NCI-H526 treated with DMSO at 0.1 percent for 48 hours (cell line): Measurements from ENCODE around the gene KLF1.

Experiments used
- DNase-seq: peaks from one replicate; lab custom pipeline; 2025; lab: John Stamatoyannopoulos, UW

KLF1 gene

GRCh38 chr19:12838182-12838885, 48.7 kb downstream of the KLF1 start, which contains the start of gene MAST1:
MAST1 (plus strand) TSS chr19:12838515; CDS start chr19:12838573, 58 bp downstream.
- no peak for DNase-seq

GRCh38 chr19:12837225-12837624, 49.8 kb downstream of the KLF1 start:
- DNase-seq = no peak

- DNase-seq = no peak
Observed at GRCh38 chr19:12836529-12836863, 50.5 kb downstream of the KLF1 start.

DNA sequence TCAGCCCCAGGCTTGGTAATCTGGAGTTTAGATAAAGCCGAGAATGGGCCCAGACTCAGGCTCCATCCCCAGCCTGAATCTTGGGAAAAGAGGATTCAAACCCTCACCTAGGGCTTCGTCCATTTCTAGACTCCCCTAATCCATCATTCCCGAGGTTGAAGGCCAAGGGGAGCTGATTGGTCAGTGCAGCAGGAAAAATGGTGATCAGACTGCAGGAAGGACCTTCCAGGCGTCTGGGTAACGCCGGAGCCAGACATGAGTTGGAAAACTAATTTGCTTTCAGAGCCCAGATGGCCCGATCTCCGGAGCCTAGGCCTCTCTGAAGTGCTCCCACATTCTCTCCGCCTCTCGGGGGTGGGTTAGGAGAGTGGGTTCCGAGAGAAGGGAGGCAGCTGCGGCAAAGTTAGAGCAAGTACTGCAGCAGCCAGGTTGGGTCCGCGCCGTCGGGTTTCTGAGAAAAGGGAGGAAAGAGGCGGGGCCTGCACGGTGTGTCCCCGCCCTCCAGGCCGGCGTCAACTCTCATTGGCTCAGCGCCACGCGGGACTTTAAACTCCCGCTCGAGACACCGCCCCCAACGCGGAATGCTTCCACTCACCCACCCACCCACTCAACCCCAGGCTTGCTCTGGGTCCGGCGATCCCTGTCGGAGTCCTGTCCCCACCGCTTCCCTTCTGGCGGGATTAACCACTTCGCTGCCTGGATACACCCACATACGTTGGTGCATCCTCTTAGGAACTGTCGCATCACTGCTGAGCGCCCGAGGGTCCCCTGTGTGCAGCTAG, 51.8 kb downstream of the KLF1 start:
- no peak for DNase-seq

GRCh38 chr19:12834566-12834943, 52.4 kb downstream of the KLF1 start, which contains the start of gene RTBDN:
RTBDN (minus strand) TSS chr19:12834579; CDS start chr19:12829979, 4,600 bp downstream.
- DNase-seq = no peak
